CD4-positive, alpha-beta T cell treated with Interleukin-21 for 1 hour (primary cell): Measurements from ENCODE around the gene MLST8.
"Not testable (repeated sequence)": the region's sequence is repeated elsewhere in the genome, so short reads cannot be mapped to it uniquely, and the experiment has no call there.

Experiments used
- DNase-seq: peaks from one replicate; pipeline ENCODE4 v3.0.0-alpha.2; 2020

Gene MLST8

GRCh38 chr16:2191446-2191706 lies 13.9 kb upstream of the MLST8 start:
- DNase-seq, result no peak

DNA sequence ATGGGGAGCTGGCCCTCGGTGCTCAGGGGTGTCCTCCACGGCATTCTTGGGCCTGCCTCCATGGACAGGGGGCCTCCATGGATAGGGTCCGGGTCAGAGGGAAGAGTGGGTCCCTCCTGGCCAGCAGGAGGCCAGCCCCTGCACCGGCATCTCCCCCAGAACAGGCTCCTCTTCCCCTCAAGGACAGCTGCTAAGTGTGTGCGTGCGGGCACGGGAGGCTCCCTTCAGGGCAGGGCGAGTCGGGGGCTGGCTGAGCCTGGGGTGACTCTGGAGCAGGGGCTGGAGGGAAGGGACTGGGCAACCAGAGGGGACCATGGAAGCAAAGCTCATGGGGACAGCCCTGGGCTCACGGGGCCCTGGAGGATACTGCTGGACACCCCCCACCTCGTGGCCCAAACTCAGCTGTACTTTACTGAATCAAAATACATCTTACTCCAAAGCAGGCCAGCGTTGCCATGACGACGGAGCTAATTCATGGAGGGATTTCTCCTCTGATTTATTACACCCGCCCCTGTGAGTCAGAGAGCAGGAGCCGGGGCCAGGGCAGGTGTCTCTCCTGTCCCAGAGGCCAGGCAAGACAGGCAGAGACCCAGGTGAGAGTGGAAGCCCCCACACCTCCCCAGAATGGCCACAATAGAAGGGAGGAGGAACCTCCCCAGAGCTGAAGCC lies 11.0 kb upstream of the MLST8 start:
- no peak for DNase-seq

- DNase-seq, result peak; percentile 70
Measured at GRCh38 chr16:2194852-2195321, 10.4 kb upstream of the MLST8 start.

GRCh38 chr16:2195322-2196161 lies 9.7 kb upstream of the MLST8 start:
- DNase-seq, result no peak

DNA sequence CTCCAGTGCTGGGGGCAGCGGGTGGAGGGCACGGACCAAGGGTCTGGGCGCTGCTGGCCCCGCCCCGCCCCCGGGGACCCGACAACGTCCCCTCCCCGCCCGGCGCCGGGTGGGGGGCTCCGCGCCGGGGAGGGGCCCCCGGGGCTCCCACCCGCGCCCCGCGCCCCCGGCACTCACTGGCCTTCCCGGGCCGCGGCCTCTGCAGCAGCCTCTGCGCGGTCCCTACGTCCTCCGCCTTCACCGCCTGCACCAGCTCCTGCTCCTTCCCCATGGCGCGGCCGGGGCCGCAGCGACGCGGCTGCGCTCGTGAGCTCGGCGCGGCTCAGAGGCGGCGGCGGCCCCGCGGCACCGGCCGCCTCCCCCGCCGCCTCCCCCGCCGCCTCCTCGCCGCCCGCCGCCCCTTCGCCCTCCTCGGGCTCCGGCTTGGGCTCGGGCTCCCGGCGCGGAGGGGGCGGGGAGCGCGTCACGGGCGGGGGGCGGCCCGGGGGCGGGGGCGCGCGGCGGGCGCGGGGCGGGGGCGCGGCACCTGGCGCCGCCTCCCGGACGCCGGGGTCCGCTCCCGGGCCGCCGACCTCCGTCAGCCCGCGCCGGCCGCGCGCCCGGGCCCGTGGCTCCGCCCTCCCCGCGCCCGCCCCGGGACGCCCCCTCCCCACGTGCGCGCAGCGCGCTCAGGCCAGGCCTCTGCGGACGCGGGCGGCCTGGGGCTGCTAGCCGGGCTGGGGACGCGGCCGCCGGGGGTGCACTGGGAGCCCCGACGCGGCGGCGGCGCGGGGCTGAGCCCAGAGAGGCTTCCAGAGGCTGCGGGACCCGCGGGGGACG lies 8.9 kb upstream of the MLST8 start, which contains the start of gene CASKIN1:
TSS of gene CASKIN1 (minus strand) at position 444 of the 819 bp plus-strand sequence. CDS start at position 271, 173 bp downstream.
- DNase-seq, result no peak

GRCh38 chr16:2196981-2197511 lies 8.2 kb upstream of the MLST8 start:
- no peak for DNase-seq

GRCh38 chr16:2197765-2198164 lies 7.5 kb upstream of the MLST8 start:
- no peak for DNase-seq

- DNase-seq, result no peak
Measured at GRCh38 chr16:2198283-2198682, 7.0 kb upstream of the MLST8 start.

- no peak for DNase-seq
Measured at GRCh38 chr16:2199095-2199494, 6.2 kb upstream of the MLST8 start.

DNA sequence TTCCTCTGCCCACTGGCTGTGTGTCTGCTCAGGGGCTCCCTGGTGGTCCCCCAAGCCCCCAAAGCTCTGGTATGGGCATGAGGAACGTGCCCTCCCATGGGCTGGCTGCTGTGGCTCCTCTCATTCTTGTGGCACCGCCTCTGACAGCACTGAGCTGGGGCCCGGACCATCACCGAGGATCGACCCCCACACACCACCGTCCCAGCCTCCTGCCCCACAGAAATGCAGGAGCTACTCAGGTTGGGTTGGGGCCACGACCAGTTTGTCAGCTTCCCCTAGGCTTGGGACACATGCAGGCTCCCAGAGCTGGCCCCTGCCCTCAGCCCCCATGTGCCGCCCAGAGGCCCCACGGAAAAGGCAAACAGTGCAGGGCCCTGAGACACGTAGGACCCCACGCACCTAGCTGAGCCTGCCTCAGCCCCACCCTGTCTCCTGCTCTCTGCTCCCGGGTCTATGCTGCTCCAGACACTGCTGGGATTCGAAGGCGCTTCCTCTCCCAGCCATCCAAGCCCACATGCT lies 5.6 kb upstream of the MLST8 start:
- DNase-seq, result no peak

DNA sequence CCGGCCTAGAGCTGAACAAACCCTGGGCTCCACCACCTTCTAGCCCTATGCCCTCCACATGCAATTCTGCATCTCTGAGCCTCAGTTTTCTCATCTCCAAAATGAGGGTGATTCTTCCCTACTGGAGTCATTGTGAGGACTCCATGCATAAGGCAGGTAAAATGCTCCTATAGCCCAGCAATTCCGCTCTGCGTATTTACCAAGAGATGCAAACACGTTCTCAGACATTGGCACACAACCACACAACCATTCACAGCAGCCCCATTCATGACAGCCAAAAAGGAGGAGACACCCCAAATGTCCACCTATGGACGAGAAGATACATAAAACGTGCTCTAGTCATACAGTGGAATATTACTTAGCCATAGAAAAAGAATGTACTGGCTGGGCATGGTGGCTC lies 4.9 kb upstream of the MLST8 start:
- DNase-seq, result no peak

DNA sequence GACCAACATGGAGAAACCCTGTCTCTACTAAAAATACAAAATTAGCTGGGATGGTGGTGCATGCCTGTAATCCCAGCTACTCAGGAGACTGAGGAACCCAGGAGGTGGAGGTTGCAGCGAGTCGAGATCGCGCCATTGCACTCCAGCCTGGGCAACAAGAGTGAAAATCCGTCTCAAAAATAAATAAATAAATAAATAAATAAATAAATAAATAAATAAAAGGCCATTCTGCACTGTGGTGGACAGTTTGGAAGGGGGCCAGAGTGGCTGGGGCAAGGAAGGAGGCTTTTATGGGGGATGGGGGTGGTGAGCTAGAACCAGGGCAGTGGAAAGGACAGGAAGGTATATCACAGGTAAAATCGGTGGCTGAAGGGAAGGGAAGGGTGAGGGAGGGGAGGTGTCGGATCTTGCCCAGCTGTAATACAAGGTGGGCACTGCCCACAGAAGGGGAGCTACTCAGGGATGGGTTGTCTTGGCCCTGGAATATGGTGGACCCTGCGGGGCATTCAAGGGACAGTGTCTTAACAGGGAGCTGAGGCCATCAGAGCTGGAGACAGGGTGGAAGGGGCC lies 2.0 kb upstream of the MLST8 start:
- not testable (repeated sequence) for DNase-seq

DNA sequence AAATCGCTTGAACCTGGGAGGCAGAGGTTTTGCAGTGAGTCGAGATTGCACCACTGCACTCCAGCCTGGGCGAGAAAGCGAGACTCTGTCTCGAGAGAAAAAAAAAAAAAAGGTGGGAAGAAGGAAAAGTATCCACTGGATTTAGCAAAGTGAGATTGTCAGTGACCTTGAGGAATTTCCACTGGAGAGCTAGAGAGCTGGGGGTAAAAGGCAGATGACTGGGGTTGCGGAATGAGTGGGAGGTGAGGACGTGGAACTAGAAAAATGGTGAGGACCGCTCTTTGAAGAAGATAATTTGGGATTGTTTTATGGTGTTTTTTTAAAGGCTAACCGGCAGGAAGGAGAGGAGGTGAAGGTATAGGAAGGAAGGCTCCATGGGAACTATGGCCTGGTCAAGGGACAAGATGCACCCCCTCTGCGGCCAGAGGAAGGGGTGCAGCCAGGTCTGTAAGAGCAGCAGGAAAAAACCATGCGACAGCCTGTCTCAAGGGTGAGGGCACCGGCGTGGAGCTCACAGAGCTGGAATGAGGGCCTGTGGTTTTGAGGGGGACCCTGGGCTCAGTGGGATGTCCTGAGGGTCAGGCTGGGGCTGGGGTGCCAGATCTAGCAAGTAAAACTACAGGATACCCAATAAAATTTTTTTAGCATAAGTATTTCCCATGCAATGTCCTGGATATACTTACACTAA lies 694 bp upstream of the MLST8 start:
- no peak for DNase-seq

DNA sequence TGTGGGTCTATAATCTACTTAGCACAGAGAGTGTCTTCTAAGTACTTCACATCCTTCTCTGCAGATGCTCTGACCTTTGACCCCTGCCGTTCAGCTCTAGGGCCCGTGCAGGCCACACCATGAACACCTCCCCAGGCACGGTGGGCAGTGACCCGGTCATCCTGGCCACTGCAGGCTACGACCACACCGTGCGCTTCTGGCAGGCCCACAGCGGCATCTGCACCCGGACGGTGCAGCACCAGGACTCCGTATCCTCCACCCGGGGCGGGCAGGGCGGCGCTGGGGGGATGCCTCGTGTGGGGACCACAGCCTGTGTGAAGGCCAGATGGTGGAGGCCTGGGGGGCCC lies 686 bp downstream of the MLST8 start:
- DNase-seq, result no peak

- DNase-seq, result no peak
Measured at GRCh38 chr16:2206420-2206779, 1.1 kb downstream of the MLST8 start.

DNA sequence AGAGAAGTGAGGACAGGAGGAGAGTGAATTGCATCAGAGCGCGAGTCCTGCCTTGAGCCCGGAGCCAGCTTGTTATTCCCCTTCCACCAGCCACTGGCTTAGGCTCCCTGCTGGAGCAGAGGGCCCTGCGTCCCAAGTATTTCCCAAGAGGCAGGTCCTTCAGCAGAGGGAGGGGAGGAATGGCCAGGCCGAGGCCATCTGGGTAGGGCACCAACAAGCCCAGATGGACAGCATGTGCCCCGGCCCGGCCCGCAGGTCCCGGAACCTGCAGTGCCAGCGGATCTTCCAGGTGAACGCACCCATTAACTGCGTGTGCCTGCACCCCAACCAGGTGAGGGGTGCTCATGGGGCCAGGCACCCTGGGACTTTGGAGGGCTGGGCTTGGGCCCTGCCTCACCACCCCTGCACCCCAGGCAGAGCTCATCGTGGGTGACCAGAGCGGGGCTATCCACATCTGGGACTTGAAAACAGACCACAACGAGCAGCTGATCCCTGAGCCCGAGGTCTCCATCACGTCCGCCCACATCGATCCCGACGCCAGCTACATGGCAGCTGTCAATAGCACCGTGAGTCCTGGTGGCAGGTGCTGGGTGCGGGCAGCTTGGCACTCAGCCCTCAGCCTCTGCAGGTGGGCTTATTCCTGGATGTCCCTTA lies 1.7 kb downstream of the MLST8 start:
- DNase-seq, result no peak

DNA sequence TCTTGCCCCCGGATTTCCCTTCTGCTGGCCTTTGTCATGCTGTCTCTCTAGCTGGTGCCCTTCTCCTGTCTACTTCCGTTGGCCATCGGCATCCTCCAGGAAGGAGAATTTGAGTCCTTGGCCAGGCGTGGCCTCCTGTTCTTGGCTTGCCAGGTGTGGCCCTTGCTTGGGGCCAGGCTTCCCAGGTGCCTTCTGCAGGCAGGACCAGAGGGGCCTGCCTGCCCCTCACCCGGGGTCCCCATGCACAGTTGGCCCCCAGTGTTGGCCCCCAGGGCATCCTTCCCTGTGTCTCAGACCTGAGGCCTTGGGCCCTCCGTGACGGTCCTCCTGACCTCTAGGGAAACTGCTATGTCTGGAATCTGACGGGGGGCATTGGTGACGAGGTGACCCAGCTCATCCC lies 2.6 kb downstream of the MLST8 start:
- DNase-seq, result no peak

- DNase-seq, result no peak
Measured at GRCh38 chr16:2208308-2208707, 3.1 kb downstream of the MLST8 start.

DNA sequence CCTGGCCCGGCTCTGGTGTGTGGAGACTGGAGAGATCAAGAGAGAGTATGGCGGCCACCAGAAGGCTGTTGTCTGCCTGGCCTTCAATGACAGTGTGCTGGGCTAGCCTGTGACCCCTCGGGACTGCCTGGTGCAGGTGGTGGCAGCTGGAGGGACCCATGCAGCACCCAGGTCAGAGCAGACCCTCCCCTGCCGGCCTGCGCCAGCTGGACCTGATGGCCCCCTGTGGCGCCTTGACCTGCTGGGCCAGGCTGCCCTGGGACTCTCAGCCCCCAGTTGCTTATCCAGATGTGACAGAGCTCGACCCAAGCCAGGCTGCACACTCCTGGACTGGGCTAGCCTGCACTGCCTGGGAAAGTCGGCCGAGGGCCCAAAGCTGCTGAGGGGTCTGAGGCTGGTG lies 3.5 kb downstream of the MLST8 start:
- no peak for DNase-seq

DNA sequence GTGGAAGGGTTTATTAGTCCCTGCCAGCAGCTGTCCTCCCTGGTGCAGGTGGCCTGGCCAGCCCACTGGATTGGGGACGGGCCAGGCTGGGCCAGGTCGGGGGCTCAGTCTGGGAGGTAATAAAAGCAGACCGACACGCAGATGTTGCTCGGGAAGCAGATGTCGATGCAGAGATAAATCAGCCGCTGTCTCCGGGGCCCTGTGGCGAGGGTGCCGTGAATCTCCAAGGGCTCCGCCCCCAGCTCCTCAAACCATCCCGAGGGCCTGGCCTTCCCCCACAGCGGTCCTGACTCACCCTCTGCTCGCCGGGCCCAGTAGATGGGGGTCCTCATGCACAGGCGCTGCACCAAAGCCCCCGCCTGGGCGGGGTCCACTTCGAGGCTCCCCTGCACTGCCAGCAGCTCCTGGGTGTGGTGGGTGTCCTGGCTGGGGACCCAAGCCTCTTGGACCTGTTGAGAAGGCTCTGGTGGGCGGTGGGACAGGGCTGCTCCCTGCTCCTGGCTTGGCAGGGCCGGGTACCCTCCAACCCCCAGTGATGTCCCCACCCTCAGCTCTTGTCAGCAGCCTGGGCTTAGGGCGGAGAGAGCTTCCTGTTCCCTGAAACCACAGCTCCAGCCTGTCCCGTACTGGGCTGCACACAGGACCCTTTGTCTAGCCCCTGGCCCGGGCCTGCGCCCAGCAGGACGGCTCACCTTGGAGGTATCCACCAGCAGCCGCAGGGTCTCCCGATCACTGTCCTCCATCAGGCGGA lies 4.2 kb downstream of the MLST8 start:
- DNase-seq, result no peak

DNA sequence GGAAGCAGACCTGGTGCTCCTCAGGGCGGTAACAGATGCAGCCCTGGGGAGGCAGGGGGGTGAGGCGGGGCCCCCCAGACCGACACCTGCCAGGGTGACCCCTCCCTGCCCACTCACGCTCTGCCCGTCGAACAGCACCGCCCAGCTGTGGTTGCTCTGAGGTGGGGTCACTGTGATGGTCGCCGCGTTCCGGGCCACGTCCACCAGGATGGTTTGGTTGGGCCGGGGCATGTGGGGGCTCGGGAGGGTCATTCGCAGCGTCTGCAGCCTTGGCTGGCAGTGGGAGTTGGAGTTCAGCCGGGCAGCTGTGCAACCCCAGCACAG lies 4.7 kb downstream of the MLST8 start:
- DNase-seq, result no peak
